NB4 (cell line): Measurements from ENCODE around the gene ZDHHC1.

ENCODE experiments used
- MYC ChIP-seq: IDR thresholded peaks from 2 replicates; pipeline ENCODE4 v1.6.1; 2011; ENCODE audit warnings: low read depth, low read length
- POLR2A ChIP-seq: IDR thresholded peaks from 2 replicates; pipeline ENCODE4 v1.6.1; 2011; ENCODE audit warnings: mild to moderate bottlenecking; ENCODE audit not compliant: insufficient read length; ENCODE audit errors: extremely low read depth
- TF ChIP-seq, protein P1 (sequence below): IDR thresholded peaks from one replicate; pipeline ENCODE4 v1.5.1; 2012; ENCODE audit warnings: low read depth, low read length
- TF ChIP-seq, protein P2 (sequence below): IDR thresholded peaks from 2 replicates; pipeline ENCODE4 v1.6.1; 2011; ENCODE audit warnings: low read depth, low read length

DNA sequence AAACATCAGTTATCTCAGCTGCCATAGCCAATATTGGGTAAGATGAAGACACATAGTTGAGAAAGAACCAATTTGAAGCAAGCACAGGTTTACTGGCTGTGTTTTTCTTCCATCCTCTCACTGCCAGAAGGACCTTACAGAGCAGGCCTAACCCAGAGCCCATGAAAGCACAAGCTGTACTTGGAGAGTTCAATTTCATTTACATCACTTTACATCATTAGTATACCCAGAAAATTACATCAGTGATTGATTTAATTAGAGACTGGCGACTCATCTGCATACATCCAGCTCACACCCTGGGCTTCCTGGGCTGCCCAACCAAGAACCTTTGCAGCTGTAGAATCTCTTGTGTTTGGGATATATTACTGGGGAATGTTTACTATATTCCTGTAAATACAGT lies 66.0 kb downstream of the ZDHHC1 start:
- TF ChIP-seq, protein P1, sequence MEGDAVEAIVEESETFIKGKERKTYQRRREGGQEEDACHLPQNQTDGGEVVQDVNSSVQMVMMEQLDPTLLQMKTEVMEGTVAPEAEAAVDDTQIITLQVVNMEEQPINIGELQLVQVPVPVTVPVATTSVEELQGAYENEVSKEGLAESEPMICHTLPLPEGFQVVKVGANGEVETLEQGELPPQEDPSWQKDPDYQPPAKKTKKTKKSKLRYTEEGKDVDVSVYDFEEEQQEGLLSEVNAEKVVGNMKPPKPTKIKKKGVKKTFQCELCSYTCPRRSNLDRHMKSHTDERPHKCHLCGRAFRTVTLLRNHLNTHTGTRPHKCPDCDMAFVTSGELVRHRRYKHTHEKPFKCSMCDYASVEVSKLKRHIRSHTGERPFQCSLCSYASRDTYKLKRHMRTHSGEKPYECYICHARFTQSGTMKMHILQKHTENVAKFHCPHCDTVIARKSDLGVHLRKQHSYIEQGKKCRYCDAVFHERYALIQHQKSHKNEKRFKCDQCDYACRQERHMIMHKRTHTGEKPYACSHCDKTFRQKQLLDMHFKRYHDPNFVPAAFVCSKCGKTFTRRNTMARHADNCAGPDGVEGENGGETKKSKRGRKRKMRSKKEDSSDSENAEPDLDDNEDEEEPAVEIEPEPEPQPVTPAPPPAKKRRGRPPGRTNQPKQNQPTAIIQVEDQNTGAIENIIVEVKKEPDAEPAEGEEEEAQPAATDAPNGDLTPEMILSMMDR, result no peak
- no peak for TF ChIP-seq POLR2A
- TF ChIP-seq, protein P2, sequence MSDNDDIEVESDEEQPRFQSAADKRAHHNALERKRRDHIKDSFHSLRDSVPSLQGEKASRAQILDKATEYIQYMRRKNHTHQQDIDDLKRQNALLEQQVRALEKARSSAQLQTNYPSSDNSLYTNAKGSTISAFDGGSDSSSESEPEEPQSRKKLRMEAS, result no peak
- TF ChIP-seq MYC, result no peak
